IMR-90 (cell line): Measurements from ENCODE around the gene LIAS. TPM values are rescaled to one million over a fixed set of nuclear protein-coding genes. Genes with fewer than 3 reads are reported as not detected.

Experiments used
- ATAC-seq: fragments of 200-7000 bp; cut with Tn5 transposase; 2 replicates; pipeline ENCODE4 v1.9.1; 2020; ENCODE audit warnings: low read depth, mild to moderate bottlenecking, moderate library complexity
- BruUV-seq: library from RNA; stranded (reverse); fragments of 400-500 nt; replicated peaks from 2 replicates; lab custom pipeline; 2021; lab: Mats Ljungman, UMichigan
- CTCF ChIA-PET: fragments of 300-600 bp; formaldehyde crosslinking; extraction: SDS; loops from one replicate; lab custom pipeline; 2021; ENCODE audit warnings: antibody characterized with exemption; lab: Yijun Ruan, JAX
- POLR2A ChIA-PET: fragments of 300-600 bp; sonication (Branson Sonifier 250); formaldehyde crosslinking; loops from one replicate; lab custom pipeline; 2022; ENCODE audit warnings: antibody characterized with exemption; ENCODE audit not compliant: unreplicated experiment; lab: Charles Lee
- DNase-seq: peaks from one replicate; pipeline ENCODE4 v3.0.0; 2013
- H2AFZ ChIP-seq: replicated peaks from 2 replicates; pipeline ENCODE3; 2013; ENCODE audit warnings: low read length, mild to moderate bottlenecking; ENCODE audit not compliant: poor library complexity
- H2AK5ac ChIP-seq: 2 replicates; pipeline ENCODE4 v1.6.1; 2013; ENCODE audit warnings: low read depth, low read length, inconsistent platforms
- H2AK9ac ChIP-seq: replicated peaks from 2 replicates; pipeline ENCODE3; 2013; ENCODE audit warnings: mild to moderate bottlenecking, low read depth, low read length, moderate library complexity; ENCODE audit not compliant: poor library complexity
- H2BK120ac ChIP-seq: 2 replicates; pipeline ENCODE4 v1.6.1; 2013; ENCODE audit warnings: low read depth, low read length, inconsistent platforms
- H2BK15ac ChIP-seq: 3 replicates; pipeline ENCODE4 v1.6.1; 2013; ENCODE audit warnings: low read depth, low read length, inconsistent platforms
- H2BK20ac ChIP-seq: 2 replicates; pipeline ENCODE4 v1.6.1; 2013; ENCODE audit warnings: low read depth, mild to moderate bottlenecking, inconsistent platforms, low read length, moderate library complexity
- H2BK5ac ChIP-seq: 2 replicates; pipeline ENCODE4 v1.6.1; 2013; ENCODE audit warnings: mild to moderate bottlenecking, low read depth, low read length, inconsistent platforms; ENCODE audit not compliant: poor library complexity, severe bottlenecking
- H3K14ac ChIP-seq: replicated peaks from 2 replicates; pipeline ENCODE4 v1.6.1; 2013; ENCODE audit warnings: low read depth, low read length, inconsistent platforms
- H3K18ac ChIP-seq: 2 replicates; pipeline ENCODE4 v1.6.1; 2013; ENCODE audit warnings: low read depth, low read length, control low read depth
- H3K23ac ChIP-seq: 2 replicates; pipeline ENCODE4 v1.6.1; 2013; ENCODE audit warnings: low read depth, low read length, inconsistent platforms
- H3K27ac ChIP-seq: 2 replicates; pipeline ENCODE4 v1.5.1; 2013; ENCODE audit warnings: mild to moderate bottlenecking, control low read depth, low read length; ENCODE audit not compliant: insufficient read depth
- H3K27me3 ChIP-seq: 2 replicates; pipeline ENCODE4 v1.6.1; 2013; ENCODE audit warnings: low read length; ENCODE audit not compliant: control insufficient read depth, insufficient read depth
- H3K36me3 ChIP-seq: 2 replicates; pipeline ENCODE4 v1.6.1; 2013; ENCODE audit warnings: low read length, mixed read lengths; ENCODE audit not compliant: control insufficient read depth, insufficient read depth
- H3K4ac ChIP-seq: 2 replicates; pipeline ENCODE4 v1.6.1; 2013; ENCODE audit warnings: low read depth, low read length, inconsistent platforms
- H3K4me1 ChIP-seq: 2 replicates; pipeline ENCODE4 v1.6.1; 2013; ENCODE audit warnings: low read length, mixed read lengths; ENCODE audit not compliant: control insufficient read depth, insufficient read depth
- H3K4me2 ChIP-seq: 2 replicates; pipeline ENCODE4 v1.6.1; 2013; ENCODE audit warnings: low read depth, mild to moderate bottlenecking, control low read depth, low read length, moderate library complexity
- H3K4me3 ChIP-seq: 2 replicates; pipeline ENCODE4 v1.5.1; 2013; ENCODE audit warnings: low read depth, mild to moderate bottlenecking, control low read depth, low read length, moderate library complexity; ENCODE audit not compliant: insufficient read depth
- H3K56ac ChIP-seq: 2 replicates; pipeline ENCODE4 v1.6.1; 2013; ENCODE audit warnings: low read length, inconsistent platforms; ENCODE audit not compliant: insufficient read depth; ENCODE audit errors: extremely low read depth
- H3K79me1 ChIP-seq, 2 experiments: 2 replicates each; pipeline ENCODE4 v1.6.1; 2013; ENCODE audit warnings: low read length in 2 of 2, inconsistent platforms in 1 of 2, low read depth in 1 of 2
- H3K9ac ChIP-seq: 2 replicates; pipeline ENCODE4 v1.6.1; 2013; ENCODE audit warnings: low read depth, low read length, control low read depth
- H3K9me1 ChIP-seq: 2 replicates; pipeline ENCODE4 v1.6.1; 2013; ENCODE audit warnings: low read length, inconsistent platforms; ENCODE audit not compliant: insufficient read depth
- H3K9me3 ChIP-seq: 2 replicates; pipeline ENCODE4 v1.6.1; 2013; ENCODE audit warnings: low read length; ENCODE audit not compliant: control insufficient read depth, insufficient read depth
- H4K20me1 ChIP-seq: 2 replicates; pipeline ENCODE4 v1.6.1; 2013; ENCODE audit warnings: low read length, inconsistent platforms; ENCODE audit not compliant: insufficient read depth
- H4K5ac ChIP-seq: 2 replicates; pipeline ENCODE4 v1.6.1; 2013; ENCODE audit warnings: mild to moderate bottlenecking, low read depth, low read length, control low read depth
- H4K8ac ChIP-seq, 2 experiments: 2 replicates each; pipeline ENCODE4 v1.6.1; 2013; ENCODE audit warnings: low read depth in 2 of 2, low read length in 2 of 2, control low read depth in 1 of 2, inconsistent platforms in 1 of 2
- H4K91ac ChIP-seq: 2 replicates; pipeline ENCODE4 v1.6.1; 2013; ENCODE audit warnings: low read depth, low read length, inconsistent platforms; ENCODE audit not compliant: insufficient read depth
- BHLHE40 ChIP-seq: fragments of 150-350 bp; IDR thresholded peaks from 2 replicates; pipeline ENCODE4 v1.6.1; 2016; ENCODE audit warnings: mild to moderate bottlenecking, low read depth, low read length
- NFE2L2 ChIP-seq: fragments of 150-350 bp; IDR thresholded peaks from 2 replicates; pipeline ENCODE4 v1.6.1; 2016; ENCODE audit warnings: low read depth, mild to moderate bottlenecking, low read length
- RAD21 ChIP-seq: IDR thresholded peaks from 2 replicates; pipeline ENCODE4 v1.6.1; 2012; ENCODE audit warnings: low read length, improper control_type of control experiment
- RFX5 ChIP-seq: IDR thresholded peaks from 2 replicates; pipeline ENCODE4 v1.8.0; 2012; ENCODE audit warnings: low read depth, mild to moderate bottlenecking, low read length, moderate library complexity
- WGBS, 2 experiments: methylation state at CpG; one replicate each; pipeline versions ENCODE4 v1.1.5 to v1.1.7; 2013; ENCODE audit warnings: missing lambda C conversion rate in 2 of 2; ENCODE audit not compliant: insufficient read length in 1 of 2; ENCODE audit errors: extremely low coverage in 2 of 2; 5-methylcytosine and 5-hydroxymethylcytosine counted together
- dilution Hi-C: fragments of 300-500 bp; cut with HindIII; formaldehyde crosslinking; loops from one replicate; pipeline ENCODE4 v1.14.3; 2018; ENCODE audit warnings: low sequenced_read_pairs; ENCODE audit not compliant: unreplicated experiment
- in situ Hi-C: fragments of 300-500 bp; cut with MboI; formaldehyde crosslinking; loops from 3 replicates; pipeline ENCODE4 v1.14.3; 2019; ENCODE audit warnings: low sequenced_read_pairs, inconsistent platforms, mixed read lengths
- intact Hi-C: fragments of 100-400 bp; cut with micrococcal nuclease; formaldehyde crosslinking; loops from 2 replicates; pipeline ENCODE4 v1.10.0; 2022
- microRNA-seq, 2 experiments: library from miRNA; stranded (forward) in 1 of 2; unstranded in 1 of 2; fragments of 10-50 nt in 1 of 2; fragments of <30 nt in 1 of 2; gene quantifications in 1 of 2; microRNA quantifications in 1 of 2; one replicate each; pipeline versions ENCODE3 to v1.1.0; 2013 to 2020; ENCODE audit not compliant: insufficient read depth in 1 of 2, insufficient read length in 1 of 2, unreplicated experiment in 1 of 2
- polyA plus RNA-seq, 3 experiments: library from polyadenylated mRNA; depleted of rRNA; stranded (reverse); fragments of >200 nt; gene quantifications; 2 replicates each; pipeline ENCODE4 v1.2.3, GENCODE V29; 2012; ENCODE audit warnings: low replicate concordance in 1 of 3
- small RNA-seq, 5 experiments: library from RNA; depleted of rRNA; stranded (forward); fragments of <200 nt; gene quantifications; one replicate each; pipeline ENCODE3, GENCODE V24; 2012
- total RNA-seq: library from RNA; depleted of rRNA; stranded (reverse); fragments of >200 nt; gene quantifications from 2 replicates; pipeline ENCODE4 v1.2.3, GENCODE V29; 2012; rRNA removed

The LIAS gene
- total and polyA plus RNA-seq, 2 of the 4 experiments (the other 2 are of a cell fraction): 3.2 to 7.8 TPM

- Histone ChIP-seq H3K4ac (peak overlapping the region; percentile 98), H3K27me3 (no peaks in the 10 kb centered on the region), H2AFZ (peak overlapping the region; percentile 99), H3K23ac (peak overlapping the region; percentile 90; the same call in 1 of the 2 replicates), H4K91ac (peak overlapping the region; percentile 95), H3K14ac (peak overlapping the region; percentile 95), H3K4me3 (peak overlapping the region; percentile 76), H2AK5ac (peak overlapping the region; percentile 85), H3K4me2 (peak overlapping the region; percentile 82), H3K9me1 (peaks cover 4% of the 10 kb centered on the region; the same call in 1 of the 2 replicates), H3K27ac (peak overlapping the region; percentile 93), H4K8ac (peak overlapping the region; percentile 70 to 78), H2BK15ac (peak overlapping the region; percentile 2; the same call in 2 of the 3 replicates), H4K5ac (peak overlapping the region; percentile 8), H2BK20ac (no peak overlapping the region), H2AK9ac (peak overlapping the region; percentile 98), H4K20me1 (peaks cover 9% of the 10 kb centered on the region; the same call in 1 of the 2 replicates), H2BK120ac (peak overlapping the region; percentile 57; the same call in 1 of the 2 replicates), H3K56ac (peak overlapping the region; percentile 86), H3K9ac (peak overlapping the region; percentile 83), H3K36me3 (peaks cover 1% of the 10 kb centered on the region; the same call in 1 of the 2 replicates), H3K79me1 (peaks cover 6 to 41% of the 10 kb centered on the region in 2 experiments; a peak in 3 of 4 replicates), H2BK5ac (peak overlapping the region; percentile 96), H3K9me3 (peaks cover 3% of the 10 kb centered on the region; the same call in 1 of the 2 replicates), H3K4me1 (peaks cover 2% of the 10 kb centered on the region), H3K18ac (peak overlapping the region; percentile 26)
- dilution Hi-C loops: no loop called here
- TF ChIP-seq NFE2L2 (no peak), RFX5 (no peak), RAD21 (peak; percentile 15; the same call in 1 of the 2 replicates), BHLHE40 (no peak)
- peak; percentile 82 for DNase-seq
- intact Hi-C loops: loop anchor here (5.0 kb wide), 2 partner anchors 94 to 169 kb away; partner anchors contain the start of gene UBE2K
- ChIA-PET POLR2A (no interaction called here), CTCF (interaction anchor here (0.7 to 0.9 kb wide), 2 partner anchors 58 to 103 kb away, joined by 3 read pairs; no protein-coding TSS in a partner anchor)
- TSS peak; percentile 45 for BruUV-seq
- WGBS, 2 experiments: 0% methylated on average over 14 of the region's 21 CpGs; no CpG with 5 or more reads in 1 of the 2 experiments
- ATAC-seq: peak; percentile 37; the same call in 1 of the 2 replicates
- in situ Hi-C loops: loop anchor here (10.0 kb wide), 1 partner anchor 107 kb away; the partner anchor contains the start of gene SMIM14
Measured at GRCh38 chr4:39528061-39528465, 69.2 kb downstream of the LIAS start.

Small RNAs within 50 kb of the gene (microRNA-seq; reads per million reads assigned to microRNA genes)
- gene MIR5591 (ENCODE audit: insufficient read depth in 1 of 2, insufficient read length in 1 of 2, unreplicated experiment in 1 of 2) (0 reads per million in 2 experiments), gene RF00019 (ENCODE audit: insufficient read depth, insufficient read length) (not detected)

Small RNAs within 50 kb of the gene (small RNA-seq; reads per million reads assigned to genes)
- 0 reads per million in 5 experiments for gene MIR5591
- gene RF00019: 0 reads per million in 5 experiments

Other genes starting within 250 kb of the LIAS start
- 49.3 and 57.8 TPM in 2 replicates for gene RFC1, start 92.7 kb upstream of the LIAS start, total RNA-seq
- gene RFC1, start 92.7 kb upstream of the LIAS start, polyA plus RNA-seq (2012; rRNA removed): 15.9 and 18.4 TPM in 2 replicates
- not detected in 2 replicates for gene KLB, start 52.1 kb upstream of the LIAS start, total RNA-seq
- gene KLB, start 52.1 kb upstream of the LIAS start, polyA plus RNA-seq (2012; rRNA removed): not detected in 2 replicates
- gene RPL9, start 134 bp upstream of the LIAS start, total RNA-seq: 1,905 and 3,011 TPM in 2 replicates
- 1,087 and 1,627 TPM in 2 replicates for gene RPL9, start 134 bp upstream of the LIAS start, polyA plus RNA-seq (2012; rRNA removed)
- 257 and 600 TPM in 2 replicates for gene UGDH, start 68.4 kb downstream of the LIAS start, total RNA-seq
- 53.7 and 69.2 TPM in 2 replicates for gene UGDH, start 68.4 kb downstream of the LIAS start, polyA plus RNA-seq (2012; rRNA removed)
- 15.6 and 30.8 TPM in 2 replicates for gene SMIM14, start 179.8 kb downstream of the LIAS start, total RNA-seq
- gene SMIM14, start 179.8 kb downstream of the LIAS start, polyA plus RNA-seq (2012; rRNA removed): 18.7 and 20.9 TPM in 2 replicates
- gene UBE2K, start 239.1 kb downstream of the LIAS start, total RNA-seq: 17.7 and 24.4 TPM in 2 replicates
- 41.7 and 44.8 TPM in 2 replicates for gene UBE2K, start 239.1 kb downstream of the LIAS start, polyA plus RNA-seq (2012; rRNA removed)